Hepatocyte (in vitro differentiated cells): ENCODE results near the gene HECW1. TPM values are rescaled to one million over a fixed set of nuclear protein-coding genes. Genes with fewer than 3 reads are reported as not detected.

Experiments used
- DNase-seq: peaks from one replicate; pipeline ENCODE4 v3.0.0-alpha.2; 2016; ENCODE audit warnings: low spot score
- H2AFZ ChIP-seq: fragments of 200-600 bp; sonication (generic); 2 replicates; pipeline ENCODE4 v1.6.0; 2016; ENCODE audit warnings: antibody characterized with exemption, mild to moderate bottlenecking
- H3K27ac ChIP-seq: fragments of 200-600 bp; sonication (generic); 2 replicates; pipeline ENCODE4 v1.5.1; 2016; ENCODE audit warnings: mild to moderate bottlenecking
- H3K27me3 ChIP-seq: fragments of 200-600 bp; sonication (generic); 2 replicates; pipeline ENCODE4 v1.6.1; 2016
- H3K36me3 ChIP-seq: fragments of 200-600 bp; sonication (generic); replicated peaks from 2 replicates; pipeline ENCODE4 v1.5.1; 2016; ENCODE audit warnings: low read depth; ENCODE audit not compliant: insufficient read depth
- H3K4me1 ChIP-seq: fragments of 200-600 bp; sonication (generic); 2 replicates; pipeline ENCODE4 v1.5.1; 2016; ENCODE audit warnings: mild to moderate bottlenecking, moderate library complexity; ENCODE audit not compliant: insufficient read depth
- H3K4me2 ChIP-seq: fragments of 200-600 bp; sonication (generic); 2 replicates; pipeline ENCODE4 v1.6.0; 2016
- H3K4me3 ChIP-seq: fragments of 200-600 bp; sonication (generic); 2 replicates; pipeline ENCODE4 v1.5.1; 2016; ENCODE audit warnings: mild to moderate bottlenecking
- H3K79me2 ChIP-seq: fragments of 200-600 bp; sonication (generic); 2 replicates; pipeline ENCODE4 v1.6.0; 2017; ENCODE audit warnings: mild to moderate bottlenecking
- H3K9me2 ChIP-seq: fragments of 200-600 bp; sonication (generic); replicated peaks from 2 replicates; pipeline ENCODE4 v1.6.0; 2017; ENCODE audit warnings: mild to moderate bottlenecking; ENCODE audit not compliant: insufficient read depth
- H3K9me3 ChIP-seq: fragments of 200-600 bp; sonication (generic); 2 replicates; pipeline ENCODE4 v1.5.1; 2016; ENCODE audit warnings: low read depth, mild to moderate bottlenecking
- H4K20me1 ChIP-seq: fragments of 200-600 bp; sonication (generic); 2 replicates; pipeline ENCODE4 v1.6.0; 2016; ENCODE audit warnings: mild to moderate bottlenecking; ENCODE audit not compliant: insufficient read depth, poor library complexity, severe bottlenecking
- CTCF ChIP-seq: fragments of 200-600 bp; sonication (generic); IDR thresholded peaks from 2 replicates; pipeline ENCODE4 v1.5.1; 2016; ENCODE audit warnings: antibody characterized with exemption, mild to moderate bottlenecking; ENCODE audit not compliant: poor library complexity
- EZH2 ChIP-seq: fragments of 200-600 bp; sonication (generic); IDR thresholded peaks from 2 replicates; pipeline ENCODE4 v1.6.1; 2016; ENCODE audit warnings: antibody characterized with exemption, mild to moderate bottlenecking, borderline replicate concordance
- EZH2phosphoT487 ChIP-seq: fragments of 200-600 bp; sonication (generic); IDR thresholded peaks from one replicate; pipeline ENCODE4 v1.6.1; 2018; ENCODE audit warnings: antibody characterized with exemption, mild to moderate bottlenecking, low read depth, moderate library complexity; ENCODE audit not compliant: unreplicated experiment, severe bottlenecking
- WGBS: methylation state at CpG from one replicate; pipeline ENCODE4 v1.1.6; 2016; ENCODE audit warnings: low lambda C conversion rate; ENCODE audit errors: missing lambda C conversion rate; 5-methylcytosine and 5-hydroxymethylcytosine counted together
- polyA plus RNA-seq: library from polyadenylated mRNA; unstranded; fragments of >200 nt; fragmentation: Nextera tagmentation; extraction: Ambion mirVana; gene quantifications from 2 replicates; pipeline ENCODE4 v1.2.1, GENCODE V29; 2016
- total RNA-seq: library from RNA; depleted of rRNA; stranded (reverse); fragments of >200 nt; gene quantifications from 2 replicates; pipeline ENCODE4 v1.2.3, GENCODE V29; 2014

HECW1 gene
- total and polyA plus RNA-seq, 2 experiments from 2014 or later = 1.5 to 7.6 TPM

GRCh38 chr7:43142703-43143102, 30.3 kb downstream of the HECW1 start:
- 95% methylated on average over 5 of the region's 5 CpGs for WGBS
- Histone ChIP-seq H3K79me2 (no peaks in the 10 kb centered on the region), H3K4me3 (no peak overlapping the region), H3K4me2 (no peak overlapping the region), H3K4me1 (no peaks in the 10 kb centered on the region), H3K9me3 (no peaks in the 10 kb centered on the region), H3K27me3 (no peaks in the 10 kb centered on the region), H3K9me2 (no peaks in the 10 kb centered on the region), H4K20me1 (no peaks in the 10 kb centered on the region), H2AFZ (no peak overlapping the region), H3K36me3 (no peaks in the 10 kb centered on the region), H3K27ac (no peak overlapping the region)
- TF ChIP-seq EZH2 (no peak), EZH2phosphoT487 (no peak), CTCF (no peak)
- no peak for DNase-seq

GRCh38 chr7:43143918-43144589, 31.6 kb downstream of the HECW1 start:
- no peak overlapping the region for H3K27ac ChIP-seq
- H3K9me3 ChIP-seq = no peaks in the 10 kb centered on the region
- H3K9me2 ChIP-seq = no peaks in the 10 kb centered on the region
- no peak for DNase-seq
- H3K4me3 ChIP-seq = no peak overlapping the region
- TF ChIP-seq CTCF (no peak), EZH2phosphoT487 (no peak), EZH2 (no peak)
- H2AFZ ChIP-seq = no peak overlapping the region
- WGBS = 95% methylated on average over 5 of the region's 5 CpGs
- H3K27me3 ChIP-seq = no peaks in the 10 kb centered on the region
- no peak overlapping the region for H3K4me2 ChIP-seq
- no peaks in the 10 kb centered on the region for H3K4me1 ChIP-seq
- H4K20me1 ChIP-seq = no peaks in the 10 kb centered on the region
- H3K36me3 ChIP-seq = no peaks in the 10 kb centered on the region
- H3K79me2 ChIP-seq = no peaks in the 10 kb centered on the region

GRCh38 chr7:43148161-43148731, 35.8 kb downstream of the HECW1 start:
- DNase-seq = no peak
- Histone ChIP-seq H2AFZ (no peak overlapping the region), H3K4me3 (no peak overlapping the region), H3K36me3 (no peaks in the 10 kb centered on the region), H3K4me2 (no peak overlapping the region), H3K79me2 (no peaks in the 10 kb centered on the region), H3K27me3 (no peaks in the 10 kb centered on the region), H3K27ac (peak overlapping the region; percentile 27), H3K4me1 (no peaks in the 10 kb centered on the region), H3K9me3 (no peaks in the 10 kb centered on the region), H3K9me2 (no peaks in the 10 kb centered on the region), H4K20me1 (no peaks in the 10 kb centered on the region)
- TF ChIP-seq EZH2phosphoT487 (no peak), EZH2 (no peak), CTCF (no peak)

GRCh38 chr7:43151076-43151475, 38.6 kb downstream of the HECW1 start:
- no peak overlapping the region for H3K4me2 ChIP-seq
- WGBS = 73% methylated on average over 1 of the region's 1 CpG
- no peaks in the 10 kb centered on the region for H3K9me2 ChIP-seq
- H3K27ac ChIP-seq = no peak overlapping the region
- no peaks in the 10 kb centered on the region for H3K4me1 ChIP-seq
- DNase-seq = no peak
- H2AFZ ChIP-seq = no peak overlapping the region
- no peaks in the 10 kb centered on the region for H3K9me3 ChIP-seq
- no peak for TF ChIP-seq EZH2phosphoT487
- H3K4me3 ChIP-seq = no peak overlapping the region
- no peaks in the 10 kb centered on the region for H3K36me3 ChIP-seq
- H4K20me1 ChIP-seq = no peaks in the 10 kb centered on the region
- no peaks in the 10 kb centered on the region for H3K79me2 ChIP-seq
- no peaks in the 10 kb centered on the region for H3K27me3 ChIP-seq
